Stomach (tissue), 9 donors: ENCODE data around the gene CACNA1E. TPM values are rescaled to one million over a fixed set of nuclear protein-coding genes. Genes with fewer than 3 reads are reported as not detected.

Experiments
- DNase-seq, 2 donors: peaks; one replicate each; pipeline versions ENCODE4 v3.0.0 to v3.0.0-alpha.2; 2013 to 2019
- H3K27ac ChIP-seq, 5 donors: fragments of 200-600 bp in 4 of 5; sonication (generic) in 4 of 5; one replicate each; pipeline ENCODE4 v1.5.1; 2013 to 2019; ENCODE audit warnings: mild to moderate bottlenecking in 1 of 5, moderate library complexity in 1 of 5
- H3K27me3 ChIP-seq, 3 donors: fragments of 200-600 bp; sonication (generic); one replicate each; pipeline ENCODE4 v1.5.1; 2017 to 2019; ENCODE audit warnings: mixed run types in 1 of 3
- H3K36me3 ChIP-seq, 4 donors: fragments of 200-600 bp; sonication (generic); 1 replicate in 3 of 4; 2 replicates in 1 of 4; pipeline ENCODE4 v1.5.1; 2016 to 2019
- H3K4me1 ChIP-seq, 4 donors: fragments of 200-600 bp; sonication (generic); one replicate each; pipeline ENCODE4 v1.5.1; 2016 to 2019
- H3K4me3 ChIP-seq, 4 donors: fragments of 200-600 bp; sonication (generic) in 3 of 4; one replicate each; pipeline ENCODE4 v1.5.1; 2016 to 2019; ENCODE audit warnings: mild to moderate bottlenecking in 1 of 4
- H3K9me3 ChIP-seq, 4 donors: fragments of 200-600 bp; sonication (generic); one replicate each; pipeline ENCODE4 v1.5.1; 2016 to 2019
- EP300 ChIP-seq: sonication (generic); formaldehyde crosslinking; IDR thresholded peaks from one replicate; pipeline ENCODE4 v1.6.1; 2017; ENCODE audit warnings: antibody characterized with exemption
- POLR2A ChIP-seq, 4 donors: fragments of 450-650 bp; IDR thresholded peaks; one replicate each; pipeline ENCODE4 v1.6.1; 2016; ENCODE audit warnings: antibody characterized with exemption in 4 of 4, control low read depth in 2 of 4, mild to moderate bottlenecking in 1 of 4, moderate library complexity in 1 of 4
- POLR2AphosphoS5 ChIP-seq, 3 donors: sonication (generic); formaldehyde crosslinking; IDR thresholded peaks; one replicate each; pipeline ENCODE4 v1.6.1; 2016; ENCODE audit warnings: antibody characterized with exemption in 3 of 3
- WGBS, 5 donors: extraction: QIAGEN DNeasy Blood & Tissue Kit in 3 of 5; methylation state at CpG; one replicate each; pipeline versions ENCODE4 v1.1.5 to v1.1.7; 2013 to 2018; 5-methylcytosine and 5-hydroxymethylcytosine counted together
- intact Hi-C: fragments of 100-400 bp; cut with DNase I; formaldehyde crosslinking; loops from one replicate; pipeline ENCODE4 v1.15.1; 2023; ENCODE audit warnings: low total_unique reads
- polyA plus RNA-seq, 3 donors: library from polyadenylated mRNA; stranded (reverse); fragments of 200-250 nt; gene quantifications; one replicate each; pipeline ENCODE4 v1.2.3, GENCODE V29; 2013
- total RNA-seq, 5 donors: library from RNA; depleted of rRNA; stranded (reverse); fragments of >200 nt; gene quantifications; one replicate each; pipeline versions ENCODE4 v1.1.0 to v1.2.3, GENCODE V29; 2014 to 2016
- TF ChIP-seq, protein P1 (sequence below), 7 experiments: fragments of 450-650 bp in 4 of 7; fragments of 200-600 bp in 3 of 7; sonication (generic) in 3 of 7; IDR thresholded peaks; one replicate each; pipeline ENCODE4 v1.5.1; 2016 to 2019; ENCODE audit warnings: antibody characterized with exemption in 7 of 7, control low read depth in 2 of 7, mild to moderate bottlenecking in 1 of 7
- donor health status: healthy with polysubstance abuse.
- donor health status: Bipolar disorder and iron deficiency.
- donor health status: healthy.

Gene CACNA1E
- total and polyA plus RNA-seq, 8 donors: under 0.01 to 1.8 (median 0.01) TPM; not detected in 4

DNA sequence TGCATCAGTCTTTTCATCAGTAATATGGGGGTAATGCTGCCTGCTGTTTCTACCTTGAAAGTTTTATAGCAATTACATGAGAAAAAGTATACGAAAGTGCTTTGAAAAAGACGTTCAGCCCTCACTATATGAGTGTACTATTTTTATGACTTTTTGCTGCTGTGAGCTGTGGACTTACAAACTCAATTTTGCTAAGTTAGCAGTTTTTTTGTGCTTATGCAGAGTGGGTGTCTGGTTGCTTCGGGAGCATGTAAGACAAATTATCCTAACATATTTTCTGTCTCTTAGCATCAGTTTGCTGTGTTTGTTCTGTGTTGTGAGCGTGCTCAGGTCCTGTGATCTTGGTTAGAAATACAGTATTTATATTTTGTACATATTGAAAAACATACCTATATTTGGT, 109.7 kb downstream of the CACNA1E start:
- H3K27me3 ChIP-seq: no peaks in the 10 kb centered on the region
- no peaks in the 10 kb centered on the region for H3K4me1 ChIP-seq
- H3K4me3 ChIP-seq: no peak overlapping the region
- DNase-seq: no peak
- intact Hi-C loops: no loop called here
- TF ChIP-seq EP300 (no peak), POLR2AphosphoS5 (IDR thresholded peaks at IDR 0.05) (no peak), POLR2A (IDR thresholded peaks at IDR 0.05) (no peak)
- TF ChIP-seq, protein P1, sequence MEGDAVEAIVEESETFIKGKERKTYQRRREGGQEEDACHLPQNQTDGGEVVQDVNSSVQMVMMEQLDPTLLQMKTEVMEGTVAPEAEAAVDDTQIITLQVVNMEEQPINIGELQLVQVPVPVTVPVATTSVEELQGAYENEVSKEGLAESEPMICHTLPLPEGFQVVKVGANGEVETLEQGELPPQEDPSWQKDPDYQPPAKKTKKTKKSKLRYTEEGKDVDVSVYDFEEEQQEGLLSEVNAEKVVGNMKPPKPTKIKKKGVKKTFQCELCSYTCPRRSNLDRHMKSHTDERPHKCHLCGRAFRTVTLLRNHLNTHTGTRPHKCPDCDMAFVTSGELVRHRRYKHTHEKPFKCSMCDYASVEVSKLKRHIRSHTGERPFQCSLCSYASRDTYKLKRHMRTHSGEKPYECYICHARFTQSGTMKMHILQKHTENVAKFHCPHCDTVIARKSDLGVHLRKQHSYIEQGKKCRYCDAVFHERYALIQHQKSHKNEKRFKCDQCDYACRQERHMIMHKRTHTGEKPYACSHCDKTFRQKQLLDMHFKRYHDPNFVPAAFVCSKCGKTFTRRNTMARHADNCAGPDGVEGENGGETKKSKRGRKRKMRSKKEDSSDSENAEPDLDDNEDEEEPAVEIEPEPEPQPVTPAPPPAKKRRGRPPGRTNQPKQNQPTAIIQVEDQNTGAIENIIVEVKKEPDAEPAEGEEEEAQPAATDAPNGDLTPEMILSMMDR (IDR thresholded peaks at IDR 0.05): no peak
- WGBS, 5 donors: 78 to 87% (median 82%) methylated on average over 4 of the region's 4 CpGs
- no peak overlapping the region for H3K27ac ChIP-seq
- no peaks in the 10 kb centered on the region for H3K9me3 ChIP-seq
- H3K36me3 ChIP-seq: no peaks in the 10 kb centered on the region

DNA sequence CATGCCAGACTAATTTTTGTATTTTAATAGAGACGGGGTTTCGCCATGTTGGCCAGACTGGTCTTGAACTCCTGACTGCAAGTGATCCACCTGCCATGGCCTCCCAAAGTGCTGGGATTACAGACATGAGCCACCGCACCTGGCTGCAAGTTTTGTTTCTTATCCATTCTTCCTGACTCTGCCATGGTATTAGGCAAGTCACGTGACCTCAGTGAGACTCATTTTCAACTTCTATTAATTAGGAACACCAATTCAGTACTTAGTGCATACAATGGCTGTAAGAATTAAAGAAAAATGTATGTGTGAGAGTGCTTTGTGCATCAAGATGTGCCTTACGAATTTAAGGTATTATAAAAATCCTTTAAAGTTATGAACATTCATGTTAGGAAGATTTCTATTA, 111.2 kb downstream of the CACNA1E start:
- Histone ChIP-seq H3K36me3 (no peaks in the 10 kb centered on the region), H3K4me3 (no peak overlapping the region), H3K27ac (no peak overlapping the region), H3K4me1 (no peaks in the 10 kb centered on the region), H3K27me3 (no peaks in the 10 kb centered on the region), H3K9me3 (no peaks in the 10 kb centered on the region)
- WGBS, 5 donors: 89 to 96% (median 93%) methylated on average over 5 of the region's 5 CpGs
- no peak for TF ChIP-seq POLR2A (IDR thresholded peaks at IDR 0.05)
- TF ChIP-seq EP300: no peak
- TF ChIP-seq, protein P1 (IDR thresholded peaks at IDR 0.05): no peak
- no peak for TF ChIP-seq POLR2AphosphoS5 (IDR thresholded peaks at IDR 0.05)
- no peak for DNase-seq
- intact Hi-C loops: no loop called here

DNA sequence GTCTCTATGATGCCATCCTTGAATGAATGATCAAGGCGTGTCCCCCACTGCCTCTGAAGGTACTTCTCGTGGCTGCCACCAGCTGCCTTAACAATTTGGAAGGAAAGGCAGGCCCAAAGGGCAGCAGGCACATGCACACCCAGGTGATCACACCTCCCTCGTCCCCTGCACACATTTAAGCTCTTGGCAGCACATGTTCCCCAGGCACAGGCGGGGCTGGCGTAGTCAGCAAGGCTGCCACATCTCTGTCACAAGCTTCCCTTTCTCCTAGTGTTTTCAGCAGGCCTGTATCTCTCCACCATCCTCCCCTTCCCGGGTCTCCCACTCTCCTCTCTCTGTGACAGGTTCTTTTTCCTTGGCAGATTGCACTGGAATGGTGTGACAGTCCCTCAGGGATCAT, 111.9 kb downstream of the CACNA1E start:
- intact Hi-C loops: no loop called here
- Histone ChIP-seq H3K9me3 (no peaks in the 10 kb centered on the region), H3K4me1 (no peaks in the 10 kb centered on the region), H3K4me3 (no peak overlapping the region), H3K27me3 (no peaks in the 10 kb centered on the region), H3K36me3 (no peaks in the 10 kb centered on the region), H3K27ac (no peak overlapping the region)
- DNase-seq: no peak
- 57 to 73% (median 59%) methylated on average over 6 of the region's 6 CpGs for WGBS, 5 donors
- no peak for TF ChIP-seq POLR2AphosphoS5 (IDR thresholded peaks at IDR 0.05)
- TF ChIP-seq POLR2A (IDR thresholded peaks at IDR 0.05): no peak
- TF ChIP-seq, protein P1 (IDR thresholded peaks at IDR 0.05): no peak
- TF ChIP-seq EP300: no peak

DNA sequence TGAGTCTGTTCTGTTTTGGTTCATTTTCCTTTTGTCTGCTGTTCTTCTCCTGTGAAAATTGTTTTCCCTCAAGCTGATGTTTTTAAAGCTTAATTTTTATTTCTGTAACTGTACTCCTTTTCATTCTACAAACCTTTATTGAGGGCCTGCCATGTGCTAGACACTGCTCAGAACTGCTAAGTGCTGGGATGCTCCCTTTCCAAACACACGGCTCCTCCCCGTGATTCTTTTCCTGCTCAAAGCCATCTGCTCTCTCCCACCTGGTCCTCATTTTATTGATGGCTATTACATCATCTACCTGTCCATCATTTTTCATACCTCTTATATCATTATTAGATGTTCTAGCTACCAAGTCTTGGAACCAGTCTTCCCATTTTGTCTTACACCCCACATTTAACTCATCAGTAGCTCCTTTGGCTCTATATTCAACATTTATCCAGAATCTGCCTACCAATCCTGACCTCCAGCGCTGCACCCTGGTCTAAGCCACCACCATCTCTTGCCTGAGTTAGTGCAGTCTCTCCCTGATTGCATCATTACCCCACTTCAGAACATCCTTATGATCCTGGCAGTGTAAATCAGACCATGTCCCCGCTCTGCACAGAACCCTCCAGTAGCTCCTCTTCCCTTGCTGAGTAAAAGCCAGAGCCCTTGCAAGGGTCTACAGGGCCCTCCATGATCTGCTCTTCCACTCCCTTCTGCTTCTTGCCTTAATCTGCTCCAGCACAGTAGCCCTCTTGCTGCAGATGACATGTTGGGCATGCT, 118.1 kb downstream of the CACNA1E start:
- WGBS, 5 donors: 88 to 94% (median 90%) methylated on average over 4 of the region's 4 CpGs
- TF ChIP-seq, protein P1 (IDR thresholded peaks at IDR 0.05): no peak
- TF ChIP-seq POLR2A (IDR thresholded peaks at IDR 0.05) (no peak), POLR2AphosphoS5 (IDR thresholded peaks at IDR 0.05) (no peak), EP300 (no peak)
- no peak overlapping the region for H3K4me3 ChIP-seq
- no peak overlapping the region for H3K27ac ChIP-seq
- H3K9me3 ChIP-seq: no peaks in the 10 kb centered on the region
- H3K36me3 ChIP-seq: no peaks in the 10 kb centered on the region
- H3K4me1 ChIP-seq: no peaks in the 10 kb centered on the region
- no peaks in the 10 kb centered on the region for H3K27me3 ChIP-seq
- intact Hi-C loops: no loop called here
- DNase-seq: no peak
